NB4 (cell line): Measurements from ENCODE around the gene DNAAF5.

Source experiments
- CTCF ChIP-seq: IDR thresholded peaks from one replicate; pipeline ENCODE4 v1.5.1; 2012; ENCODE audit warnings: low read depth, low read length
- MAX ChIP-seq: IDR thresholded peaks from 2 replicates; pipeline ENCODE4 v1.6.1; 2011; ENCODE audit warnings: low read depth, low read length
- POLR2A ChIP-seq: IDR thresholded peaks from 2 replicates; pipeline ENCODE4 v1.6.1; 2011; ENCODE audit warnings: mild to moderate bottlenecking; ENCODE audit not compliant: insufficient read length; ENCODE audit errors: extremely low read depth

- TF ChIP-seq CTCF (no peak), MAX (no peak), POLR2A (no peak)
These were observed 105.9 kb downstream of the DNAAF5 start, which contains the start of gene SUN1 for GRCh38 chr7:832167-832967.
